ENCODE results near the gene WWOX.

WWOX gene

GRCh38 chr16:78106686-78107085, 7.2 kb downstream of the WWOX start:
- DNase-seq: no peak

GRCh38 chr16:78108451-78108850, 9.0 kb downstream of the WWOX start:
- DNase-seq: no peak

GRCh38 chr16:78113258-78113657, 13.8 kb downstream of the WWOX start:
- DNase-seq: no peak

GRCh38 chr16:78115659-78116058, 16.2 kb downstream of the WWOX start:
- no peak for DNase-seq

- no peak for DNase-seq
Measured at GRCh38 chr16:78116946-78117345, 17.5 kb downstream of the WWOX start.

- DNase-seq: no peak
Measured at GRCh38 chr16:78117391-78117790, 17.9 kb downstream of the WWOX start.

- no peak for DNase-seq
Measured at GRCh38 chr16:78118469-78119025, 19.1 kb downstream of the WWOX start.

- no peak for DNase-seq
Measured at GRCh38 chr16:78122774-78123315, 23.4 kb downstream of the WWOX start.

GRCh38 chr16:78125112-78125844, 25.8 kb downstream of the WWOX start:
- no peak for DNase-seq

- DNase-seq: no peak
Measured at GRCh38 chr16:78126662-78127061, 27.2 kb downstream of the WWOX start.

- no peak for DNase-seq
Measured at GRCh38 chr16:78127130-78127529, 27.7 kb downstream of the WWOX start.

- no peak for DNase-seq
Measured at GRCh38 chr16:78128913-78129312, 29.5 kb downstream of the WWOX start.

GRCh38 chr16:78129349-78129748, 29.9 kb downstream of the WWOX start:
- DNase-seq: no peak

- DNase-seq: no peak
Measured at GRCh38 chr16:78130083-78130608, 30.7 kb downstream of the WWOX start.

- DNase-seq: no peak
Measured at GRCh38 chr16:78130950-78131349, 31.5 kb downstream of the WWOX start.

- DNase-seq: no peak
Measured at GRCh38 chr16:78133919-78134318, 34.5 kb downstream of the WWOX start.

GRCh38 chr16:78134944-78135619, 35.6 kb downstream of the WWOX start:
- DNase-seq: no peak

GRCh38 chr16:78137179-78137578, 37.7 kb downstream of the WWOX start:
- no peak for DNase-seq

GRCh38 chr16:78137782-78138616, 38.5 kb downstream of the WWOX start:
- no peak for DNase-seq

- DNase-seq: no peak
Measured at GRCh38 chr16:78140818-78141466, 41.5 kb downstream of the WWOX start.

GRCh38 chr16:78142788-78143187, 43.3 kb downstream of the WWOX start:
- no peak for DNase-seq

- no peak for DNase-seq
Measured at GRCh38 chr16:78146807-78147206, 47.4 kb downstream of the WWOX start.

All from CD4-positive, alpha-beta T cell treated with Interferon gamma for 1 hour (primary cell).